ENCODE data around the gene CAMK1D. TPM values are rescaled to one million over a fixed set of nuclear protein-coding genes. Genes with fewer than 3 reads are reported as not detected.

The CAMK1D gene
- total and polyA plus RNA-seq, 8 donors, result 1.4 to 26.9 (median 3.9) TPM

- no peaks in the 10 kb centered on the region for H3K36me3 ChIP-seq
- H3K9me3 ChIP-seq, result no peaks in the 10 kb centered on the region
- H3K4me3 ChIP-seq, result no peak overlapping the region
- H3K27me3 ChIP-seq, result no peaks in the 10 kb centered on the region
- intact Hi-C loops (cut with DNase I; ENCODE audit: low total_unique reads), result no loop called here
- TF ChIP-seq EP300 (IDR thresholded peaks at IDR 0.05) (no peak), POLR2AphosphoS5 (IDR thresholded peaks at IDR 0.05) (no peak), POLR2A (IDR thresholded peaks at IDR 0.05) (no peak), CTCF (IDR thresholded peaks at IDR 0.05) (no peak)
- H3K27ac ChIP-seq, result no peak overlapping the region
- DNase-seq, result no peak
- H3K4me1 ChIP-seq, result peaks cover 6 to 70% (median 48%) of the 10 kb centered on the region in 4 donors
- WGBS, 5 donors, result 64 to 70% (median 66%) methylated on average over 3 of the region's 3 CpGs
These were observed 355.1 kb downstream of the CAMK1D start for GRCh38 chr10:12704488-12704887.

GRCh38 chr10:12705943-12706342, 356.6 kb downstream of the CAMK1D start:
- no peaks in the 10 kb centered on the region for H3K9me3 ChIP-seq
- H3K27ac ChIP-seq, result peak overlapping the region in 4 of 5 donors; percentile 75 to 78 (median 75)
- H3K36me3 ChIP-seq, result no peaks in the 10 kb centered on the region
- 82 to 92% (median 91%) methylated on average over 4 of the region's 4 CpGs for WGBS, 5 donors
- no peaks in the 10 kb centered on the region for H3K27me3 ChIP-seq
- no peak overlapping the region for H3K4me3 ChIP-seq
- DNase-seq, result no peak
- intact Hi-C loops (cut with DNase I; ENCODE audit: low total_unique reads), result no loop called here
- no peak for TF ChIP-seq EP300 (IDR thresholded peaks at IDR 0.05)
- no peak for TF ChIP-seq CTCF (IDR thresholded peaks at IDR 0.05)
- TF ChIP-seq POLR2AphosphoS5 (IDR thresholded peaks at IDR 0.05), result no peak
- TF ChIP-seq POLR2A (IDR thresholded peaks at IDR 0.05), result no peak
- H3K4me1 ChIP-seq, result peaks cover 6 to 70% (median 55%) of the 10 kb centered on the region in 4 donors

- H3K9me3 ChIP-seq, result no peaks in the 10 kb centered on the region
- intact Hi-C loops (cut with DNase I; ENCODE audit: low total_unique reads), result no loop called here
- DNase-seq, result peak; percentile 24 to 78
- no peak for TF ChIP-seq EP300 (IDR thresholded peaks at IDR 0.05)
- peak in 5 of 7 experiments; percentile 6 to 44 (median 21) for TF ChIP-seq CTCF (IDR thresholded peaks at IDR 0.05)
- TF ChIP-seq POLR2AphosphoS5 (IDR thresholded peaks at IDR 0.05), result peak; percentile 34 to 75 (median 74)
- H3K4me3 ChIP-seq, result no peak overlapping the region
- H3K27ac ChIP-seq, result peak overlapping the region in 4 of 5 donors; percentile 75 to 78 (median 75)
- 43 to 64% (median 53%) methylated on average over 10 of the region's 10 CpGs for WGBS, 5 donors
- H3K36me3 ChIP-seq, result no peaks in the 10 kb centered on the region
- H3K4me1 ChIP-seq, result peaks cover 6 to 67% (median 54%) of the 10 kb centered on the region in 4 donors
- no peaks in the 10 kb centered on the region for H3K27me3 ChIP-seq
These were observed 358.3 kb downstream of the CAMK1D start for GRCh38 chr10:12707461-12708185.

- H3K4me3 ChIP-seq, result no peak overlapping the region
- H3K36me3 ChIP-seq, result no peaks in the 10 kb centered on the region
- H3K27me3 ChIP-seq, result no peaks in the 10 kb centered on the region
- no peaks in the 10 kb centered on the region for H3K9me3 ChIP-seq
- peak overlapping the region in 4 of 5 donors; percentile 75 to 78 (median 75) for H3K27ac ChIP-seq
- intact Hi-C loops (cut with DNase I; ENCODE audit: low total_unique reads), result no loop called here
- 49 to 69% (median 60%) methylated on average over 3 of the region's 3 CpGs for WGBS, 5 donors
- peaks cover 6 to 59% (median 48%) of the 10 kb centered on the region in 4 donors for H3K4me1 ChIP-seq
- TF ChIP-seq POLR2A (IDR thresholded peaks at IDR 0.05) (no peak), POLR2AphosphoS5 (IDR thresholded peaks at IDR 0.05) (no peak), EP300 (IDR thresholded peaks at IDR 0.05) (no peak), CTCF (IDR thresholded peaks at IDR 0.05) (no peak)
- DNase-seq, result no peak
These were observed 359.7 kb downstream of the CAMK1D start for GRCh38 chr10:12709000-12709401.

Measured in stomach (tissue), 9 donors.